OCI-LY7 (cell line): ENCODE results near the gene DGKD. TPM values are rescaled to one million over a fixed set of nuclear protein-coding genes. Genes with fewer than 3 reads are reported as not detected.

Experiments
- BruUV-seq: library from RNA; stranded (reverse); fragments of 400-500 nt; replicated peaks from 2 replicates; lab custom pipeline; 2021; lab: Mats Ljungman, UMichigan
- CTCF ChIA-PET: fragments of 300-600 bp; sonication (Branson Sonifier 250); formaldehyde crosslinking; loops from one replicate; lab custom pipeline; 2022; ENCODE audit warnings: antibody characterized with exemption; ENCODE audit not compliant: unreplicated experiment; lab: Charles Lee
- POLR2A ChIA-PET: fragments of 300-600 bp; sonication (Branson Sonifier 250); formaldehyde crosslinking; loops from one replicate; lab custom pipeline; 2022; ENCODE audit warnings: antibody characterized with exemption; lab: Charles Lee
- DNase-seq: peaks from one replicate; pipeline ENCODE4 v3.0.0-alpha.2; 2015; ENCODE audit warnings: low spot score
- H2AFZ ChIP-seq: fragments of 200-600 bp; sonication (generic), shearing (Covaris generic); 2 replicates; pipeline ENCODE4 v1.6.1; 2014; ENCODE audit warnings: mild to moderate bottlenecking, antibody characterized with exemption, low read length, moderate library complexity
- H3K27ac ChIP-seq: fragments of 200-600 bp; sonication (generic); 2 replicates; pipeline ENCODE4 v1.5.1; 2014; ENCODE audit warnings: mixed run types, low read depth, mild to moderate bottlenecking, moderate library complexity, low read length, inconsistent platforms; ENCODE audit not compliant: poor library complexity, severe bottlenecking
- H3K36me3 ChIP-seq: fragments of 200-600 bp; sonication (generic); 2 replicates; pipeline ENCODE4 v1.6.1; 2014; ENCODE audit warnings: mild to moderate bottlenecking, antibody characterized with exemption, low read length, moderate library complexity, mixed read lengths; ENCODE audit not compliant: insufficient read depth
- H3K4me1 ChIP-seq: fragments of 200-600 bp; sonication (generic); 2 replicates; pipeline ENCODE4 v1.5.1; 2014; ENCODE audit warnings: mild to moderate bottlenecking, low read length; ENCODE audit not compliant: insufficient read depth, poor library complexity, severe bottlenecking
- H3K4me2 ChIP-seq: fragments of 200-600 bp; sonication (generic); 2 replicates; pipeline ENCODE4 v1.6.1; 2014; ENCODE audit warnings: mild to moderate bottlenecking, low read length
- H3K4me3 ChIP-seq: fragments of 200-600 bp; sonication (generic); 2 replicates; pipeline ENCODE4 v1.5.1; 2014; ENCODE audit warnings: mild to moderate bottlenecking, low read depth, low read length; ENCODE audit not compliant: poor library complexity, severe bottlenecking
- H3K79me2 ChIP-seq: fragments of 200-600 bp; sonication (generic); 2 replicates; pipeline ENCODE4 v1.6.1; 2016; ENCODE audit warnings: low read depth, mild to moderate bottlenecking, low read length, moderate library complexity, mixed read lengths; ENCODE audit not compliant: insufficient read depth
- H3K9me2 ChIP-seq: fragments of 200-600 bp; sonication (generic); 2 replicates; pipeline ENCODE4 v1.6.1; 2016; ENCODE audit warnings: mild to moderate bottlenecking, low read length, mixed read lengths; ENCODE audit not compliant: insufficient read depth
- H3K9me3 ChIP-seq: fragments of 200-600 bp; sonication (generic); 2 replicates; pipeline ENCODE4 v1.6.1; 2014; ENCODE audit warnings: mild to moderate bottlenecking, mixed run types, low read length, mixed read lengths
- H4K20me1 ChIP-seq: fragments of 200-600 bp; sonication (generic); 2 replicates; pipeline ENCODE4 v1.6.1; 2014; ENCODE audit warnings: mild to moderate bottlenecking, antibody characterized with exemption, low read length, moderate library complexity, mixed read lengths; ENCODE audit not compliant: insufficient read depth
- CTCF ChIP-seq: fragments of 200-600 bp; sonication (generic); conservative IDR thresholded peaks from 2 replicates; pipeline ENCODE4 v1.5.1; 2014; ENCODE audit warnings: mild to moderate bottlenecking, antibody characterized with exemption, low read length, moderate library complexity, mixed read lengths
- EZH2phosphoT487 ChIP-seq: fragments of 200-600 bp; sonication (generic); IDR thresholded peaks from 2 replicates; pipeline ENCODE4 v1.6.1; 2018; ENCODE audit warnings: low read depth, borderline replicate concordance, mild to moderate bottlenecking, mixed run types, antibody characterized with exemption, low read length, moderate library complexity, mixed read lengths
- intact Hi-C: fragments of 100-400 bp; cut with micrococcal nuclease; formaldehyde crosslinking; loops from one replicate; pipeline ENCODE4 v1.10.0; 2022; ENCODE audit not compliant: unreplicated experiment
- total RNA-seq, 2 experiments: library from RNA; depleted of rRNA in 1 of 2; stranded (reverse); fragments of >200 nt in 1 of 2; shearing (Covaris generic) in 1 of 2; gene quantifications; 2 replicates each; pipeline ENCODE4 v1.2.3, GENCODE V29; 2014 to 2022

The DGKD gene
- total RNA-seq, 2 experiments from 2014 or later, result 62.9 to 271 TPM

- Histone ChIP-seq H3K9me2 (no peaks in the 10 kb centered on the region), H3K4me3 (no peak overlapping the region), H3K36me3 (peaks cover 33% of the 10 kb centered on the region), H3K4me1 (peaks cover 51% of the 10 kb centered on the region), H3K79me2 (peaks cover 45% of the 10 kb centered on the region), H2AFZ (no peak overlapping the region), H3K27ac (peak overlapping the region; percentile 69), H3K9me3 (0 out of 2 replicates have a peak, but pooled peaks cover 7% of the 10 kb centered on the region), H4K20me1 (no peaks in the 10 kb centered on the region), H3K4me2 (peak overlapping the region; percentile 75)
- BruUV-seq, result no TSS peak
- POLR2A ChIA-PET, result interaction anchor here (0.5 to 1.4 kb wide), 7 partner anchors 15 to 1008 kb away, joined by 3 to 5 read pairs (median 3); no protein-coding TSS in a partner anchor
- no peak for DNase-seq
- intact Hi-C loops, result no loop called here
- no peak for TF ChIP-seq EZH2phosphoT487
- no peak for TF ChIP-seq CTCF
- CTCF ChIA-PET, result no interaction called here
Observed at GRCh38 chr2:233422649-233423551, 68.6 kb downstream of the DGKD start.

GRCh38 chr2:233423552-233423860, 69.2 kb downstream of the DGKD start:
- H3K36me3 ChIP-seq, result peaks cover 33% of the 10 kb centered on the region
- POLR2A ChIA-PET, result interaction anchor here (0.9 kb wide), 1 partner anchor 66 kb away, joined by 5 read pairs; no protein-coding TSS in a partner anchor
- DNase-seq, result no peak

More at GRCh38 chr2:233423552-233423860, 69.2 kb downstream of the DGKD start:
- Histone ChIP-seq H3K9me2 (no peaks in the 10 kb centered on the region), H3K9me3 (0 out of 2 replicates have a peak, but pooled peaks cover 7% of the 10 kb centered on the region), H2AFZ (no peak overlapping the region), H3K4me1 (peaks cover 45% of the 10 kb centered on the region), H4K20me1 (no peaks in the 10 kb centered on the region), H3K4me3 (no peak overlapping the region), H3K79me2 (peaks cover 45% of the 10 kb centered on the region), H3K27ac (no peak overlapping the region), H3K4me2 (no peak overlapping the region)
- TF ChIP-seq EZH2phosphoT487, result no peak
- TF ChIP-seq CTCF, result no peak
- intact Hi-C loops, result no loop called here
- CTCF ChIA-PET, result no interaction called here
- no TSS peak for BruUV-seq
